Nephron progenitor cell (in vitro differentiated cells): ENCODE results near the gene CDK5RAP3.

Experiments
- DNase-seq: peaks from one replicate; pipeline ENCODE4 v3.0.0; 2021
- H3K27ac Mint-ChIP-seq: 2 replicates; pipeline ENCODE4 v1.8.0; 2021; ENCODE audit warnings: mild to moderate bottlenecking, moderate library complexity, mixed read lengths
- H3K27me3 Mint-ChIP-seq: 2 replicates; pipeline ENCODE4 v1.8.0; 2021; ENCODE audit warnings: mild to moderate bottlenecking, low read depth, mixed read lengths; ENCODE audit not compliant: poor library complexity
- H3K36me3 Mint-ChIP-seq: 2 replicates; pipeline ENCODE4 v1.8.0; 2021; ENCODE audit warnings: low read depth, mixed read lengths
- H3K4me1 Mint-ChIP-seq: 2 replicates; pipeline ENCODE4 v1.8.0; 2021; ENCODE audit warnings: mixed read lengths
- H3K4me3 Mint-ChIP-seq: 2 replicates; pipeline ENCODE4 v1.8.0; 2021; ENCODE audit warnings: mild to moderate bottlenecking, moderate library complexity, mixed read lengths
- H3K9me3 Mint-ChIP-seq: 2 replicates; pipeline ENCODE4 v1.8.0; 2021; ENCODE audit warnings: mild to moderate bottlenecking, moderate library complexity, mixed read lengths
- TF ChIP-seq, protein P1 (sequence below): fragments of 200-600 bp; sonication (generic); IDR thresholded peaks from 2 replicates; pipeline ENCODE4 v1.5.0; 2021; ENCODE audit warnings: antibody characterized with exemption

Gene CDK5RAP3

DNA sequence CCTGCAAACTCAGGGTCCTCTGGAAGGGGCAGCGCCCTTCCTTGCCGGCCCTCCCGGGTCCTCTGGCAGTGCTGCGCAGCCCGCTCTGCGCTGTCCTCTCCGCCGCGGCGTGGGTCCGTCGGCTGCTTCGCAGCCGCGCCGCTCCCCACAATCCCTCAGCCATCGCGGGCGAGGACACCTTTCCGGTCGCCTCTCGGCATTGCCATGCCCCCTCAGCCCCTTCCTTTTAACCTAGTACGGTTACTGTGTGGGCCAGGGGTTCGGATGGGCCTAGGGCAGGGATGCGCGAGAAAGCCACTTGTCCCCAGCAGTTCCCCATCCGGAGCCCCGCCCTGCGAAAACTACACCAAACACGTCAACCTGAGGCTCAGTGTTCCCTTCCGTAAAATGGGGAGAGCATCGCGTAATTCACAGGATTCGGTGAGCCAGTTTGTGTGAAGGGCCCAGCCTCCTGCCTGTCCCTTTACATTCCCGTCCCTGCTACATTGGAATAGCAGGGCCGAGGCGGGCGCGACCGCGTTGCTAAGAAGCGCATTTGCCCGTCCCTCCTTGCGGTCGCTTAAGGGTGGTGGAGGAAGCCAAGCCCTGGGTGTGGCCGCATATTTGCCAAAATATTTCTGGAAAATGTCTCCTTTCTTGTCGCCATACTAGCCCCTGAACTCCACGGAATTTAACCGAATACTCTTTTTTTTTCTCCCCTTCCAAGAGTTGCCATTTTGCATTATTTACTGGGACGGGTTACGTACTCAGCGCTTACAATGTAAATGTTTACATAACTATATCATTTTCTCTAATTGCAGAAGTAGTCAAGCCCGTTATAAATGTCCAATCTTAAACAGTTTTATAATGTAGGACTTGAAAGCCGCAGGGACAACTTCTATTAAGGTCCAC, 53.5 kb downstream of the CDK5RAP3 start:
- H3K27me3 Mint-ChIP-seq: peaks cover 34% of the 10 kb centered on the region
- peak; percentile 41 for DNase-seq
- no peaks in the 10 kb centered on the region for H3K36me3 Mint-ChIP-seq
- H3K4me3 Mint-ChIP-seq: peak overlapping the region; percentile 89
- H3K4me1 Mint-ChIP-seq: peaks cover 46% of the 10 kb centered on the region
- H3K27ac Mint-ChIP-seq: peak overlapping the region; percentile 31
- no peaks in the 10 kb centered on the region for H3K9me3 Mint-ChIP-seq
- TF ChIP-seq, protein P1, sequence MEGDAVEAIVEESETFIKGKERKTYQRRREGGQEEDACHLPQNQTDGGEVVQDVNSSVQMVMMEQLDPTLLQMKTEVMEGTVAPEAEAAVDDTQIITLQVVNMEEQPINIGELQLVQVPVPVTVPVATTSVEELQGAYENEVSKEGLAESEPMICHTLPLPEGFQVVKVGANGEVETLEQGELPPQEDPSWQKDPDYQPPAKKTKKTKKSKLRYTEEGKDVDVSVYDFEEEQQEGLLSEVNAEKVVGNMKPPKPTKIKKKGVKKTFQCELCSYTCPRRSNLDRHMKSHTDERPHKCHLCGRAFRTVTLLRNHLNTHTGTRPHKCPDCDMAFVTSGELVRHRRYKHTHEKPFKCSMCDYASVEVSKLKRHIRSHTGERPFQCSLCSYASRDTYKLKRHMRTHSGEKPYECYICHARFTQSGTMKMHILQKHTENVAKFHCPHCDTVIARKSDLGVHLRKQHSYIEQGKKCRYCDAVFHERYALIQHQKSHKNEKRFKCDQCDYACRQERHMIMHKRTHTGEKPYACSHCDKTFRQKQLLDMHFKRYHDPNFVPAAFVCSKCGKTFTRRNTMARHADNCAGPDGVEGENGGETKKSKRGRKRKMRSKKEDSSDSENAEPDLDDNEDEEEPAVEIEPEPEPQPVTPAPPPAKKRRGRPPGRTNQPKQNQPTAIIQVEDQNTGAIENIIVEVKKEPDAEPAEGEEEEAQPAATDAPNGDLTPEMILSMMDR: no peak

DNA sequence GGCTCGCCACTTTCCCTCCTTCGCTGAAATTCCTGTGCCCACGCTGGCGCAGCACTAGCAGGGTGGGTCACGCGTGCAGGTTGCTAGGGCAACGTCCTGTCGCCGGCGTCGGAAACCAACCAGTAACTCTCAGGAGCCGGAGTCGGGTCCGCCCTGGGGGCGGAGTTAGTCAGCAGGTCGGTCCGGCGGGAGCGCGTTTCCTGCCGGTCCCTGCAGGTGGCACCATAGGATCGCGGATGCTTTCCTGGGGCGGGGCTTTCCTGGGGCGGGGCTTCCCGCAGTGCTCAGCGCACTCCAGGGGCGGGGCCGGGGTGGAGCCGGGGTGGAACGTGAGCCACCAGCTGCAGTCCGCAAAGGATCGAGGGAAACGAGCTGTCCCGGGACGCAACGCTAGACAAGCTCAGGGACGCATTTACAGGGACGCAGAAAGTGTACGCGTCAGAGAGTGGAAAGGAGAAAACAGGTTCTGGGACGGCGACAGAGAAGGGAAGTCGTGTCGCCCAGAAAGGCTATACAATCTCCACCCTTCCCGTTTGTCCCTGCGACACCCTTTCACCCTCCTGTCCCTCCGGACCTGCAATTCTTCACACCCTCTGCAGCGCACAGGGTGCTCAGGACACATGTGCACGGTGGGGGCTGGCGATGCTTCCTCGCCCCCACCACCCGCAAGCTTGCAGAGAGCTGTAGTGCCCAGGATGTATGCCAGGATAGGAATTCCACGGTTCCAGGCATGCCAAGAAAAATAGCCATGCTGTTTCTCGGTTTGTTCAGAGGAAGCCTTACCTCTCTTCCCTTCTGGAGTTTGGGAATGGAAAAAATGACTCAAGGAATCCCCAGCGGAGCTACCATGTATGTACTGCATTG, 54.4 kb downstream of the CDK5RAP3 start:
- Mint-ChIP-seq H3K27me3 (peaks cover 28% of the 10 kb centered on the region), H3K36me3 (no peaks in the 10 kb centered on the region), H3K4me3 (peak overlapping the region; percentile 89), H3K4me1 (peaks cover 41% of the 10 kb centered on the region), H3K9me3 (no peaks in the 10 kb centered on the region), H3K27ac (peak overlapping the region; percentile 31)
- TF ChIP-seq, protein P1: peak; percentile 70
- peak; percentile 99 for DNase-seq

DNA sequence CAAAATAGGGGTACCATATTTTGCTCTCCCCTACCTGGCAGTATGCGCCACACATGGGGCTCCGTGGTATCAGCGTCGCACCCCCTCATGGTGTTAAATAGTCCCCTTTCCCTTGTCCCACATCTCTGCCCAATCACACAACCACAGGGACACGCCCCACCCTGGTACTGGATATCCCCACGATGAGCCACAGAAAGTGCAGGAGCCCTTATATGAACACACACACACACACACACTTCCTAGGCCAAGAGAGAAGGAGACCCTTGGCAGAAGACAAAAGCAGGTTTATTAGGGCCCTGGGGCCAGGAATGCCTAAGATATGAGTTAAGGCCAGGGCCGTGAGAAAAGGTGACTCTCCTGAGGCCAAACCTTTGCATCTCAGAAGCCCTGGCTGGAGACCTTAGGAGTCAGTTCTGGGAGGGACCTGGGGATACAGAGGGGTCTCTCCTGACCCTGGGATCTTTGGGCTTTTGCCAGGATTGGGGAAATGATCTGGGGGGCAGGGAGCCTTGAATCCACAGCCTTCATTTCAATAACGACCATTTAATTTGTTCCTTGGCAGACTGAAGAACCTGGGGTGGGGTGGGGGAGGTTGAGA, 55.1 kb downstream of the CDK5RAP3 start:
- Mint-ChIP-seq H3K27me3 (peaks cover 28% of the 10 kb centered on the region), H3K9me3 (no peaks in the 10 kb centered on the region), H3K27ac (no peak overlapping the region), H3K4me1 (peaks cover 41% of the 10 kb centered on the region), H3K36me3 (no peaks in the 10 kb centered on the region), H3K4me3 (peak overlapping the region; percentile 89)
- no peak for DNase-seq
- TF ChIP-seq, protein P1: no peak

DNA sequence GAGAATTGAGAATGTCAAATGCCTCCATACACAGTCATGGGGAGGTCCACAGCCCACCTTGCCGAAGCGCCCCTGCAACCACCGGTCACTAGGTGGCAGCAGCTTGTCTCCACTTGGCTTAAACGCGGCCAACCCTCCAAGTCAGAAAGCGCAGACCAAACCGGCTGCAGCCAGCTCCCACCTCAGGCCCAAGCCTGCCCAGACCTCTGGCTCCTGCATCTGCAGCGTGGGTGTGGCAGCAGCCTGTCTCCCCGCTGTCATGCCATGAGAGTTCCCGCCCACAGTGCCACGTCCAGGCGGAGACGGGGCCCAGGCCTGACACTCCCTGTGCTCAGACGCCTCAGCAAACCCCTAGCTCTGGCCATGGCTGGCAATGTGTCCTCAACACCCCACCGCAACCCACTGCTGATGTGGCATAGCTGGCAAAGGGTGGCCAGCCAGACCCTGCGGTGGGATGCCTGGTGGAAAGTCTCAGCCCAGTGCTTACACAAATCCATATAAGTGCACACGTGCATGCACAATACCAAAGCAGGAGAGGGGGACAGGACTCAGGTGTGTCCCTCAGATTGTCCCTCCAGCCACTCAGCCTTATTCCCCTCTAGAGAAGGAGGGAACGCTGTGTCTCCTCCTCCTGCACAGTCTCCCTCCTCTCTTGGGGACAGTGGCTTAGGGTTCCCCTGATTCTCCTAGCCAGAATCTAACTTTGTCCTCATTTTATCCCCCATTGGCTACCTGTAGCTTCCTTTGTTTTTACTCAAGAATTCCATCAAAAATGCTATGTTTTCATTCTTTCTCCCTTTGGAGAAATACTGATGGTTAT, 55.8 kb downstream of the CDK5RAP3 start:
- no peak overlapping the region for H3K27ac Mint-ChIP-seq
- DNase-seq: peak; percentile 91
- peak overlapping the region; percentile 89 for H3K4me3 Mint-ChIP-seq
- TF ChIP-seq, protein P1: peak; percentile 78
- no peaks in the 10 kb centered on the region for H3K36me3 Mint-ChIP-seq
- H3K27me3 Mint-ChIP-seq: peaks cover 28% of the 10 kb centered on the region
- H3K9me3 Mint-ChIP-seq: no peaks in the 10 kb centered on the region
- H3K4me1 Mint-ChIP-seq: peaks cover 41% of the 10 kb centered on the region

DNA sequence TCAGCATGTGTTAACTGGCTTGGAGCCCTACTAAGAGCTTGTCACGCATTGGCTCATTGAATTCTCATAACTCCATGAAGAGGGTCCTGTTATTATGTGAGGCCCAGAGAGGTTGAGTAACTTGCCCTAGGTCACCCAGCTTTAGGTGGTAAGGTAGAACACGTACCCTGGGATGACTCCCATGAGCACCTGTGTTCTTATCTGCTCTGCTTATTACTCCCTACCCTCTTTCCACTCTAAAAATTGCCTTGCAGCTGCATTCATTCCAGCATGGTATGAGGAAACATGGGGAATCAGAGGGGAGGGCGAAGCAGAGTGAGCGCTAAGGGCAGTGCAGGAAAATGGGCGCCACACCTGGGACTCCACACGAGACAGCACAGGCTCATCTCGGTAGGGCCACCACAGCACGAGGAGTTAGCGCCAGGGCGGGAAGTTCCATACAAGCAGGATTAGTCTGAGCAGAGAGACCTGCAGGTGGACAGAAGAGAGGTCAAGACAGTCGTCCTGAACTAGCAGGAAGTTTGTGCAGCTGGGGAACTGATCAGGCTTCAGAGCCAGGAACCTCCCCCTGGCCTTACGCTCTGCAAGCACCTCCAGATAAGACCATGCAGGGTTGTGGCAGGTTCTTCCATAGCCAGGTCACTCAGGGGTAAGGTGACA, 56.5 kb downstream of the CDK5RAP3 start:
- H3K4me1 Mint-ChIP-seq: peaks cover 41% of the 10 kb centered on the region
- TF ChIP-seq, protein P1: no peak
- H3K27ac Mint-ChIP-seq: no peak overlapping the region
- no peaks in the 10 kb centered on the region for H3K9me3 Mint-ChIP-seq
- DNase-seq: no peak
- H3K27me3 Mint-ChIP-seq: peaks cover 33% of the 10 kb centered on the region
- no peaks in the 10 kb centered on the region for H3K36me3 Mint-ChIP-seq
- H3K4me3 Mint-ChIP-seq: no peak overlapping the region
